ENCODE results near the gene SAC3D1.

DNA sequence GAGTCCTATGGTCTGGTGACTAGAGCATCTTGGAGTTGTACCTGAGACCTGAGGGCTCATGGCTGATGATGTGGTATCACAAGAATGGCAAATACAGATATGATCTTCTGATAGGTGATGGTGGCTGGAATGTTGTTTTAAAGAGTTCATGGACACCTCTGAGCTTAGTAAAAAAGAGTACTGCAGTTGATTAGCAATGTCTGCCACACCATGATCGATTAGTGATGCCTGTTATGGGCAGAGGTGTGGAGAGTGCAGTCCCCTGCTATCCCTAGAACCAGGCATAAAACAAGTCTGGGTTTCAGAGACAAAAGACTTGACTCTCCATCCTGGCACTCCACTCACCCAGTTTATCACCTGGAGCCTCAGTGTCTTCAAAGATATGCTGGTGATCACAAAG is 42.9 kb upstream of the SAC3D1 start:
- TF ChIP-seq, protein P1, sequence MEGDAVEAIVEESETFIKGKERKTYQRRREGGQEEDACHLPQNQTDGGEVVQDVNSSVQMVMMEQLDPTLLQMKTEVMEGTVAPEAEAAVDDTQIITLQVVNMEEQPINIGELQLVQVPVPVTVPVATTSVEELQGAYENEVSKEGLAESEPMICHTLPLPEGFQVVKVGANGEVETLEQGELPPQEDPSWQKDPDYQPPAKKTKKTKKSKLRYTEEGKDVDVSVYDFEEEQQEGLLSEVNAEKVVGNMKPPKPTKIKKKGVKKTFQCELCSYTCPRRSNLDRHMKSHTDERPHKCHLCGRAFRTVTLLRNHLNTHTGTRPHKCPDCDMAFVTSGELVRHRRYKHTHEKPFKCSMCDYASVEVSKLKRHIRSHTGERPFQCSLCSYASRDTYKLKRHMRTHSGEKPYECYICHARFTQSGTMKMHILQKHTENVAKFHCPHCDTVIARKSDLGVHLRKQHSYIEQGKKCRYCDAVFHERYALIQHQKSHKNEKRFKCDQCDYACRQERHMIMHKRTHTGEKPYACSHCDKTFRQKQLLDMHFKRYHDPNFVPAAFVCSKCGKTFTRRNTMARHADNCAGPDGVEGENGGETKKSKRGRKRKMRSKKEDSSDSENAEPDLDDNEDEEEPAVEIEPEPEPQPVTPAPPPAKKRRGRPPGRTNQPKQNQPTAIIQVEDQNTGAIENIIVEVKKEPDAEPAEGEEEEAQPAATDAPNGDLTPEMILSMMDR (IDR thresholded peaks at IDR 0.05) = no peak
- no peak for TF ChIP-seq POLR2A (IDR thresholded peaks at IDR 0.05)
- no peak for TF ChIP-seq POLR2AphosphoS5 (IDR thresholded peaks at IDR 0.05)
- no peak for TF ChIP-seq EP300 (IDR thresholded peaks at IDR 0.05)
